CD14-positive monocyte (primary cell): ENCODE measurements around the gene TMTC3. TPM values are rescaled to one million over a fixed set of nuclear protein-coding genes. Genes with fewer than 3 reads are reported as not detected.

Source experiments
- DNase-seq, 3 donors: peaks; one replicate each; pipeline ENCODE4 v3.0.0-alpha.2; 2011 to 2022
- H2AFZ ChIP-seq: 2 replicates; pipeline ENCODE4 v1.6.0; 2012; ENCODE audit warnings: mild to moderate bottlenecking, low read depth, low read length, inconsistent platforms; ENCODE audit not compliant: insufficient read depth, poor library complexity, severe bottlenecking
- H3K27ac ChIP-seq, 2 donors: 1 replicate in 1 of 2; 2 replicates in 1 of 2; pipeline ENCODE4 v1.5.1; 2012 to 2013; ENCODE audit warnings: low read length in 2 of 2, control low read depth in 1 of 2, inconsistent platforms in 1 of 2, low read depth in 1 of 2, mild to moderate bottlenecking in 1 of 2
- H3K27me3 ChIP-seq, 2 donors: one replicate each; pipeline versions ENCODE4 v1.6.0 to v1.6.1; 2011 to 2013; ENCODE audit warnings: low read length in 2 of 2; ENCODE audit not compliant: control insufficient read depth in 2 of 2, insufficient read depth in 2 of 2
- H3K36me3 ChIP-seq, 2 donors: replicated peaks in 1 of 2; 1 replicate in 1 of 2; 2 replicates in 1 of 2; pipeline versions ENCODE4 v1.5.1 to v1.6.1; 2012 to 2013; ENCODE audit warnings: low read length in 2 of 2, control low read depth in 1 of 2, inconsistent platforms in 1 of 2, mild to moderate bottlenecking in 1 of 2; ENCODE audit not compliant: insufficient read depth in 2 of 2, control insufficient read depth in 1 of 2
- H3K4me1 ChIP-seq, 2 donors: 1 replicate in 1 of 2; 2 replicates in 1 of 2; pipeline versions ENCODE4 v1.5.1 to v1.6.1; 2012 to 2013; ENCODE audit warnings: low read length in 2 of 2, control low read depth in 1 of 2, inconsistent platforms in 1 of 2, mild to moderate bottlenecking in 1 of 2, moderate library complexity in 1 of 2; ENCODE audit not compliant: insufficient read depth in 2 of 2, control insufficient read depth in 1 of 2
- H3K4me2 ChIP-seq: replicated peaks from 2 replicates; pipeline ENCODE3; 2012; ENCODE audit warnings: low read length, moderate library complexity, mild to moderate bottlenecking; ENCODE audit not compliant: poor library complexity, severe bottlenecking; ENCODE audit errors: extremely low read depth
- H3K4me3 ChIP-seq, 3 experiments: fragments of 200-600 bp in 1 of 3; sonication (generic) in 1 of 3; replicated peaks in 1 of 3; 1 replicate in 2 of 3; 2 replicates in 1 of 3; pipeline ENCODE4 v1.5.1; 2011 to 2013; ENCODE audit warnings: low read length in 3 of 3, mild to moderate bottlenecking in 3 of 3, control low read depth in 2 of 3, low read depth in 2 of 3, inconsistent platforms in 1 of 3, moderate library complexity in 1 of 3
- H3K79me2 ChIP-seq: 2 replicates; pipeline ENCODE4 v1.6.0; 2012; ENCODE audit warnings: mild to moderate bottlenecking, control low read depth, inconsistent platforms, low read length, moderate library complexity; ENCODE audit not compliant: insufficient read depth
- H3K9ac ChIP-seq: 2 replicates; pipeline ENCODE4 v1.6.0; 2017; ENCODE audit warnings: low read length, mild to moderate bottlenecking; ENCODE audit not compliant: insufficient read depth, poor library complexity, severe bottlenecking
- H3K9me3 ChIP-seq, 2 donors: replicated peaks in 1 of 2; 1 replicate in 1 of 2; 2 replicates in 1 of 2; pipeline versions ENCODE4 v1.5.1 to v1.6.1; 2012 to 2013; ENCODE audit warnings: low read length in 2 of 2, control low read depth in 1 of 2; ENCODE audit not compliant: control insufficient read depth in 1 of 2, insufficient read depth in 1 of 2
- H4K20me1 ChIP-seq: 2 replicates; pipeline ENCODE4 v1.6.0; 2012; ENCODE audit warnings: mild to moderate bottlenecking, low read length, control low read depth, moderate library complexity; ENCODE audit not compliant: insufficient read depth
- H3K27ac Mint-ChIP-seq, 7 donors: one replicate each; pipeline ENCODE4 v1.8.0; 2020; ENCODE audit warnings: mild to moderate bottlenecking in 7 of 7, mixed read lengths in 7 of 7, moderate library complexity in 6 of 7, inconsistent platforms in 2 of 7
- H3K27me3 Mint-ChIP-seq, 3 donors: one replicate each; pipeline ENCODE4 v1.8.0; 2021 to 2022; ENCODE audit warnings: low read depth in 3 of 3, mild to moderate bottlenecking in 3 of 3, mixed read lengths in 3 of 3, moderate library complexity in 3 of 3, inconsistent platforms in 1 of 3
- H3K36me3 Mint-ChIP-seq, 2 donors: one replicate each; pipeline ENCODE4 v1.8.0; 2020; ENCODE audit warnings: mixed read lengths in 2 of 2, inconsistent platforms in 1 of 2, mild to moderate bottlenecking in 1 of 2
- H3K4me1 Mint-ChIP-seq: one replicate; pipeline ENCODE4 v1.8.0; 2020; ENCODE audit warnings: mild to moderate bottlenecking, mixed read lengths
- H3K4me3 Mint-ChIP-seq, 2 donors: one replicate each; pipeline ENCODE4 v1.8.0; 2020; ENCODE audit warnings: mild to moderate bottlenecking in 2 of 2, mixed read lengths in 2 of 2, moderate library complexity in 1 of 2
- H3K9me3 Mint-ChIP-seq, 7 donors: one replicate each; pipeline ENCODE4 v1.8.0; 2020 to 2022; ENCODE audit warnings: mixed read lengths in 7 of 7, mild to moderate bottlenecking in 6 of 7, moderate library complexity in 6 of 7, inconsistent platforms in 2 of 7
- CTCF ChIP-seq: fragments of 200-600 bp; IDR thresholded peaks from one replicate; pipeline ENCODE4 v1.8.0; 2022; ENCODE audit warnings: antibody characterized with exemption, mild to moderate bottlenecking
- WGBS: methylation state at CpG from one replicate; pipeline ENCODE4 v1.1.5; 2013; ENCODE audit warnings: missing lambda C conversion rate; ENCODE audit not compliant: insufficient coverage; 5-methylcytosine and 5-hydroxymethylcytosine counted together
- intact Hi-C, 2 donors: fragments of 100-400 bp; cut with micrococcal nuclease; formaldehyde crosslinking; loops; one replicate each; pipeline versions ENCODE4 v1.15.0 to v1.15.1; 2023
- polyA plus RNA-seq, 3 donors: library from polyadenylated mRNA; depleted of rRNA in 1 of 3; unstranded in 2 of 3; stranded (reverse) in 1 of 3; fragments of 300-500 nt in 2 of 3; fragments of >200 nt in 1 of 3; fragmentation: Illumina TruSeq in 2 of 3; gene quantifications; 1 replicate in 2 of 3; 2 replicates in 1 of 3; pipeline ENCODE4 v1.2.3, GENCODE V29; 2012 to 2021

TMTC3 gene
- polyA plus RNA-seq, 3 donors, result 1.1 to 2.2 (median 1.2) TPM

GRCh38 chr12:88185988-88186387 lies 43.9 kb downstream of the TMTC3 start:
- no peak overlapping the region for H3K4me2 ChIP-seq
- no peaks in the 10 kb centered on the region for H4K20me1 ChIP-seq
- no peaks in the 10 kb centered on the region for H3K79me2 ChIP-seq
- no peaks in the 10 kb centered on the region for H3K27me3 Mint-ChIP-seq
- H3K4me1 ChIP-seq, result no peaks in the 10 kb centered on the region
- H3K36me3 Mint-ChIP-seq, result peaks cover 21 to 27% of the 10 kb centered on the region in 2 donors
- H3K4me1 Mint-ChIP-seq, result no peaks in the 10 kb centered on the region
- DNase-seq, result no peak
- no peak overlapping the region for H3K4me3 Mint-ChIP-seq
- no peak overlapping the region for H3K9ac ChIP-seq
- no peak overlapping the region for H3K4me3 ChIP-seq
- intact Hi-C loops, result no loop called here
- no peak overlapping the region for H3K27ac ChIP-seq
- no peaks in the 10 kb centered on the region for H3K27me3 ChIP-seq
- no peak overlapping the region for H3K27ac Mint-ChIP-seq
- peaks cover 4 to 26% of the 10 kb centered on the region in 2 donors for H3K36me3 ChIP-seq
- no peak overlapping the region for H2AFZ ChIP-seq
- no peak for TF ChIP-seq CTCF
- H3K9me3 ChIP-seq, result no peaks in the 10 kb centered on the region
- peaks cover 0 to 8% (median 1%) of the 10 kb centered on the region in 7 donors for H3K9me3 Mint-ChIP-seq

- H3K9ac ChIP-seq, result no peak overlapping the region
- Mint-ChIP-seq H3K27ac (no peak overlapping the region), H3K9me3 (peaks cover 0 to 5% (median 0%) of the 10 kb centered on the region in 7 donors), H3K4me3 (no peak overlapping the region), H3K4me1 (no peaks in the 10 kb centered on the region), H3K36me3 (peaks cover 20 to 27% of the 10 kb centered on the region in 2 donors), H3K27me3 (no peaks in the 10 kb centered on the region)
- no peak overlapping the region for H3K4me3 ChIP-seq
- peaks cover 6 to 29% of the 10 kb centered on the region in 2 donors for H3K36me3 ChIP-seq
- intact Hi-C loops, result no loop called here
- TF ChIP-seq CTCF, result no peak
- H3K4me2 ChIP-seq, result no peak overlapping the region
- H3K27me3 ChIP-seq, result no peaks in the 10 kb centered on the region
- WGBS, result no CpG with 5 or more reads among the region's 2 CpGs
- H4K20me1 ChIP-seq, result no peaks in the 10 kb centered on the region
- DNase-seq, result no peak
- no peaks in the 10 kb centered on the region for H3K79me2 ChIP-seq
- H3K9me3 ChIP-seq, result no peaks in the 10 kb centered on the region
- no peaks in the 10 kb centered on the region for H3K4me1 ChIP-seq
- H2AFZ ChIP-seq, result no peak overlapping the region
- no peak overlapping the region for H3K27ac ChIP-seq
Observed at GRCh38 chr12:88187571-88187970, 45.5 kb downstream of the TMTC3 start.
